ENCODE results near the gene GPR45.

GPR45 gene, protein sequence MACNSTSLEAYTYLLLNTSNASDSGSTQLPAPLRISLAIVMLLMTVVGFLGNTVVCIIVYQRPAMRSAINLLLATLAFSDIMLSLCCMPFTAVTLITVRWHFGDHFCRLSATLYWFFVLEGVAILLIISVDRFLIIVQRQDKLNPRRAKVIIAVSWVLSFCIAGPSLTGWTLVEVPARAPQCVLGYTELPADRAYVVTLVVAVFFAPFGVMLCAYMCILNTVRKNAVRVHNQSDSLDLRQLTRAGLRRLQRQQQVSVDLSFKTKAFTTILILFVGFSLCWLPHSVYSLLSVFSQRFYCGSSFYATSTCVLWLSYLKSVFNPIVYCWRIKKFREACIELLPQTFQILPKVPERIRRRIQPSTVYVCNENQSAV

GRCh38 chr2:105241443-105241842 is at the start of gene GPR45:
Gene GPR45 (plus strand): TSS chr2:105241743. CDS start chr2:105241859, 116 bp downstream.
- TF ChIP-seq ZNF274 (IDR thresholded peaks at IDR 0.05; ENCODE audit: low read depth, low read length): no peak
- no peak within 1 kb of the TSS for H3K4me3 ChIP-seq (ENCODE audit: low read length)

- TF ChIP-seq ZNF274 (IDR thresholded peaks at IDR 0.05; ENCODE audit: low read depth, low read length): no peak
- H3K4me3 ChIP-seq (ENCODE audit: low read length): no peak overlapping the region
These were observed 47.4 kb upstream of the GPR45 start for GRCh38 chr2:105194022-105194675.

GRCh38 chr2:105196651-105197050 is 44.9 kb upstream of the GPR45 start:
- TF ChIP-seq ZNF274 (IDR thresholded peaks at IDR 0.05; ENCODE audit: low read depth, low read length): no peak

DNA sequence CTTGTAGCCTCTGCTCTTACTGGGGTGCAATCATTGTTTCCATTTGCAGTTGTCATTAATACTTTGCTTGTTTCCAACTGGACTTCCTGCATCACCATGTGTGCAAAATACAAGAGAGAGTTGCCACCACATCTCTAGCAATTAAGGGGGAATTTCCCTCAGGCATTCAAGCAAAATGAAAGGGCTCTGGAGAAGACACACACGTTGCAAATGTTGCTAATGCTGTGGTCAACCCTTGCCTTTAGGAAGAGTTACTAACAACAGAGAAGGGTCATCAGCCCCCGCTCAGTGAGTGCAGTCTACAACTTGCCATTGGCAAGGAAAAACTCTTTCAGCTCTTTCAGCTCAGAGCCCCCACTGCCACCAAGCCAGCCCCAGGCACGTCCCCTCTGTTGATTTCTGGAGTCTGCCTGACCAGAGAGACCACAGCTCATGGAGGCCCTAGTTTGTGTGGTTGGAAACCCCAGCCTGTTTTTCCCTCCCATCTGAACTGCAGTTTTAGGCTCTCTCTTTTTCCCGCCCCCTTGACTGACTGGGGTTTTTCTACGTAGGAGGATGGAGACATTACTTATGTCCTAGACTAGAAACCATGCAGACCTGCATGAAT is 25.9 kb upstream of the GPR45 start:
- TF ChIP-seq ZNF274 (IDR thresholded peaks at IDR 0.05; ENCODE audit: low read depth, low read length): no peak
- no peak overlapping the region for H3K4me3 ChIP-seq (ENCODE audit: low read length)

More at GRCh38 chr2:105196651-105197050, 44.9 kb upstream of the GPR45 start:
- H3K4me3 ChIP-seq (ENCODE audit: low read length): no peak overlapping the region

DNA sequence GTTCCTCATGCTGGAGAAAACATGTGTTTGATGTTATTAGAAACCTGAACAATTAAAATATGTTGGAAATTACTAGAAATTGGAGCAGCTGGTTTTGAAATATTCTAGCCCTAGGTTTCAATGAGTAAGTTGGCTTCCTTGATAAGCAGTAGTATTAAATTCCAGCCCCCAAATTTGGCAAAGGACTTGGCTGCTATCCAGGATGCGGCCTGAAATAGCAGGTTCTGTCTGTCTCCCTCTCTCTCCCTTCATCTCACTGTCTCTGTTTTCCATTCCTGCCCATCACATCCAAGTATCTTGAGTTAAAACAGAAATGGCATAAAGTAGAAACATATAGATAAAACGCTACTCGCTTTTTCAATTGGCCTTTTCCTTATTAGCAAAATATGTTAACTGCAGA is 20.9 kb upstream of the GPR45 start:
- TF ChIP-seq ZNF274 (IDR thresholded peaks at IDR 0.05; ENCODE audit: low read depth, low read length): no peak
- no peak overlapping the region for H3K4me3 ChIP-seq (ENCODE audit: low read length)

- no peak overlapping the region for H3K4me3 ChIP-seq (ENCODE audit: low read length)
These were observed 17.1 kb upstream of the GPR45 start for GRCh38 chr2:105224444-105224843.

GRCh38 chr2:105231232-105231619 is 10.3 kb upstream of the GPR45 start:
- no peak overlapping the region for H3K4me3 ChIP-seq (ENCODE audit: low read length)
- no peak for TF ChIP-seq ZNF274 (IDR thresholded peaks at IDR 0.05; ENCODE audit: low read depth, low read length)

More at GRCh38 chr2:105224444-105224843, 17.1 kb upstream of the GPR45 start:
- no peak for TF ChIP-seq ZNF274 (IDR thresholded peaks at IDR 0.05; ENCODE audit: low read depth, low read length)

DNA sequence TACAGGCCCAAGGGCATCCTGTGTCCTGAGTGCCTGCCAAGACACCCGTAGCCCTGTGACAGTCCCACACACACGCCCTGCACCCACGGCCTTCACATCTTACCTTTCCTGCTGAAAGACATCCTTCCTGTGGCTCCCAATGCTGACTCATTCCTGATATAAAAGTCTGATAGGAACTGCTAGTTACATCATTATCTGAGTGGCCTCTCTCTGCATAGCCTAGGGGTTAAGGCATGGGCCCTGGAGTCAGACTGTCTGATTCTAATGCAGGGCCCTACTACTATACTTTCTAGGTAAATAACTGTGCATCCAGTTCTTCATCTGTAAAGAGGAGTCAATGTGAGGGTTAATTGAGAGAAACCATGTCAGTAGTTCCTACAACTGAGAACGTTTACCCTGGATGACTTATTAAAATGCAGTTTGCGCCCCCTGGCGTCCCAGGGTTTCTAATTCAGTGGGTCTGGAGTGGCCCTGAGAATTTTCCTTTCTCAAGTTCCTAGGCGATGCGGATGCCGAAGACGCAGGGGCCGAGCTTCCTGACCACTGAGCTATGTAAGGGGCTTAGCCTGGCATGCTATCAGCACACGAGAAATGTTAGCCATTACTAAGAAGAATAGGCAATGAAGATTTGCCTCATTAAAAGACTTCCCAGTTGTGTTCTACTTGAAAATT is 6.0 kb upstream of the GPR45 start:
- TF ChIP-seq ZNF274 (IDR thresholded peaks at IDR 0.05; ENCODE audit: low read depth, low read length): no peak
- H3K4me3 ChIP-seq (ENCODE audit: low read length): no peak overlapping the region

DNA sequence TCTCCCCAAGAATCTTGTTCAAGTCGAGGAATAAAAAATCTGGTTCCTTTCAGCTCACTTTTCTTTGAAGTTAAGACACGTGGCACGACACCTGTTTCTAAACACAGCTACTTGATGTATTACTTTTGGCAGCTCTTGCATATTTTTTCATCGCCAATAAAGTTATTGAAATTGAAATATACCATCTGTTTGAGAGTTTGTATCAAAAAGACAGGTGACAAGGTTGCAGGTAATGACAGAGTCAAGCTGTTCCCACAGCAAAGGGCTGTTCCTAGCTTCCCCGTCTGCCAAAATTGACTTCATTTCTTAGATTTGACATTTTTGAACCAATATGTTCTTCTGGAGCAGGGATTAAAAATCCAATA is 5.5 kb upstream of the GPR45 start:
- no peak for TF ChIP-seq ZNF274 (IDR thresholded peaks at IDR 0.05; ENCODE audit: low read depth, low read length)
- no peak overlapping the region for H3K4me3 ChIP-seq (ENCODE audit: low read length)

DNA sequence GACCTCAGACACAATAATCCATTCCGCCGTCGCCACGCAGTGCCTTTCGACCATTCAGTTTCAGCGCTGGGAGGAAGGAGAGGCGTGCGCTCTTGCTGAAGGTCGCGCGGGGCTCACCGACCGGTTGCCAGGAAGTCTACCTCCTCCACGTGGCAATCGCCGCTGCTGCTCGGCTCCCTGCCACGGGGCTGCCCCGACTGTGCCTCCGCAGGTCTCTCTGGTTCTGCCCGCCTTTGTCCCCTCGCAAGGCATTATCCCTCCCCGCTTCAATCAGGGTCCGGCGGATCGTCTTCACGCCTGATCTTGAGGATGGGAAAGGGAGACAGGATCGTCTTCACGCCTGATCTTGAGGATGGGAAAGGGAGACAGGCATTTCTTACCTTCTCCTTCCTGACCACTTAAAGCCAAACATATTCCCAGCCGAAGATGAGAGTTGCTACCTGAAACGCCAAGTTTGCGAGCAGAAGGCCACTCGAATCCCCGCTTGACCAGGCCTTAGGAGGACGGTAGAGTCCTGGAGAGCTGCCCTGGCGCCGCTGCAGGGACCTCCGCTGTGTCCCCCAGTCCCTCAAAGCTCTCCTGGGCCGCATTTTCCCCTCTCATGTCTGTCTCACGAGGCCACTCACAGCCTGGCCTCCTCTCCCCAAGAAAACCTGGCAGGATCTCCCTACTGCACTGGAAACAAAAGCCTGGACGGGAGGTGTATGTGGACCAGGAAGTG is 4.3 kb upstream of the GPR45 start:
- no peak for TF ChIP-seq ZNF274 (IDR thresholded peaks at IDR 0.05; ENCODE audit: low read depth, low read length)
- H3K4me3 ChIP-seq (ENCODE audit: low read length): no peak overlapping the region

DNA sequence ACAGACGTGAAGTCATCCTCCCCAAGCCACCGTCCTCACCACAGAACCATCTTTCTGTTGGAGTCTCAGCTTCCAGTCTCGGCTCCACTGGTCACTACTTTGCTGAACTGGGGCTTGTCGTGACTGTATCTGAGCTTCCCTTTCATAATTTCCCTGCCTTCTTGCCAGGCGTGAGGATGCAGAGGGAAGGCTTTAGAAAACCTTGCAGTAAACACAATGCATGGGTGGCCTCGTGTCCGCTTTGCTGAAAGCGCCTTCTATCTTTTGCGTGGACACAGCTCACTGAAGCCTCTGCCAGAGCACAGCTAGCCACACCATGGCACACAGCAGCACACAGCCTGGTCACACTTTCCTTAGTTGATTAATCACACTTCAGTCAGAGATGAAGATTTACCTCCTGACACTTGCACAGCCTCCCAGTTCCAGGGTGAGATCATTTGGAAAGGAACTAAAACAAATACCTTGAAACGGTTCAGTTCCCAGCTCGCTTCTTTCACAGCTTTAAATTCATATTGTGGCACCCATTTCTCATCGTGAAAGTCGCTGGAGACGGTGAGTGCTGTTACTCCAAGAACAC is 2.8 kb upstream of the GPR45 start:
- TF ChIP-seq ZNF274 (IDR thresholded peaks at IDR 0.05; ENCODE audit: low read depth, low read length): no peak
- H3K4me3 ChIP-seq (ENCODE audit: low read length): no peak overlapping the region

GRCh38 chr2:105239924-105240323 is 1.6 kb upstream of the GPR45 start:
- no peak for TF ChIP-seq ZNF274 (IDR thresholded peaks at IDR 0.05; ENCODE audit: low read depth, low read length)
- no peak overlapping the region for H3K4me3 ChIP-seq (ENCODE audit: low read length)

DNA sequence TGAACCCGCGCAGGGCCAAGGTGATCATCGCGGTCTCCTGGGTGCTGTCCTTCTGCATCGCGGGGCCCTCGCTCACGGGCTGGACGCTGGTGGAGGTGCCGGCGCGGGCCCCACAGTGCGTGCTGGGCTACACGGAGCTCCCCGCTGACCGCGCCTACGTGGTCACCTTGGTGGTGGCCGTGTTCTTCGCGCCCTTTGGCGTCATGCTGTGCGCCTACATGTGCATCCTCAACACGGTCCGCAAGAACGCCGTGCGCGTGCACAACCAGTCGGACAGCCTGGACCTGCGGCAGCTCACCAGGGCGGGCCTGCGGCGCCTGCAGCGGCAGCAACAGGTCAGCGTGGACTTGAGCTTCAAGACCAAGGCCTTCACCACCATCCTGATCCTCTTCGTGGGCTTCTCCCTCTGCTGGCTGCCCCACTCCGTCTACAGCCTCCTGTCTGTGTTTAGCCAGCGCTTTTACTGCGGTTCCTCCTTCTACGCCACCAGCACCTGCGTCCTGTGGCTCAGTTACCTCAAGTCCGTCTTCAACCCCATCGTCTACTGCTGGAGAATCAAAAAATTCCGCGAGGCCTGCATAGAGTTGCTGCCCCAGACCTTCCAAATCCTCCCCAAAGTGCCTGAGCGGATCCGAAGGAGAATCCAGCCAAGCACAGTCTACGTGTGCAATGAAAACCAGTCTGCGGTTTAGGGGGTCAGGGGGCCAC is 897 bp downstream of the GPR45 start:
- no peak overlapping the region for H3K4me3 ChIP-seq (ENCODE audit: low read length)

More for the DNA sequence above, 897 bp downstream of the GPR45 start:
- TF ChIP-seq ZNF274 (IDR thresholded peaks at IDR 0.05; ENCODE audit: low read depth, low read length): no peak

Measured in GM08714 (cell line).